ENCODE results near the gene ASXL1.

DNA sequence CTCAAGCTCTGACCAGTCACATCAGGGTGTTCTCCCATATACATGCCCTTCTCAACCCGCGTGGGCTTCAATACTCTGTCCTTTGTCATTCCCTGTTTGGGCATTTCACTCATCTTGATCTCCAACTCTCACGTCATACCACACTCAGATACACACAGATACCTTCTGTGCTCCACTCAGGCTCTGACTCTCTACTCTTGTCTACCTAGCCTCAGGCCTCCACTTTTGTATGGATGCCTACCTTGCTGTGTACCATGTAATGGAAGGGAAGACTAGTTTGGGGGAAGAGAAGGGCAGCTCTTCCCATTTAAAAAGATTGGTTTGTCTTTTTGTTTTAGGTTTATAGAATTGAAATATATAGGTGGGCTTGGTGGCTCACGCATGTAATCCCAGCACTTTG lies 48.6 kb downstream of the ASXL1 start:
- TF ChIP-seq, protein P1, sequence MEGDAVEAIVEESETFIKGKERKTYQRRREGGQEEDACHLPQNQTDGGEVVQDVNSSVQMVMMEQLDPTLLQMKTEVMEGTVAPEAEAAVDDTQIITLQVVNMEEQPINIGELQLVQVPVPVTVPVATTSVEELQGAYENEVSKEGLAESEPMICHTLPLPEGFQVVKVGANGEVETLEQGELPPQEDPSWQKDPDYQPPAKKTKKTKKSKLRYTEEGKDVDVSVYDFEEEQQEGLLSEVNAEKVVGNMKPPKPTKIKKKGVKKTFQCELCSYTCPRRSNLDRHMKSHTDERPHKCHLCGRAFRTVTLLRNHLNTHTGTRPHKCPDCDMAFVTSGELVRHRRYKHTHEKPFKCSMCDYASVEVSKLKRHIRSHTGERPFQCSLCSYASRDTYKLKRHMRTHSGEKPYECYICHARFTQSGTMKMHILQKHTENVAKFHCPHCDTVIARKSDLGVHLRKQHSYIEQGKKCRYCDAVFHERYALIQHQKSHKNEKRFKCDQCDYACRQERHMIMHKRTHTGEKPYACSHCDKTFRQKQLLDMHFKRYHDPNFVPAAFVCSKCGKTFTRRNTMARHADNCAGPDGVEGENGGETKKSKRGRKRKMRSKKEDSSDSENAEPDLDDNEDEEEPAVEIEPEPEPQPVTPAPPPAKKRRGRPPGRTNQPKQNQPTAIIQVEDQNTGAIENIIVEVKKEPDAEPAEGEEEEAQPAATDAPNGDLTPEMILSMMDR (IDR thresholded peaks at IDR 0.05) = no peak
- TF ChIP-seq POLR2A (IDR thresholded peaks at IDR 0.05) (no peak), EP300 (IDR thresholded peaks at IDR 0.05) (no peak)

Measured in gastroesophageal sphincter (tissue), 3 donors.